ENCODE data around the gene MAST1.

Gene MAST1

GRCh38 chr19:12864721-12865715, 26.7 kb downstream of the MAST1 start:
- no CpG with 5 or more reads among the region's 34 CpGs for WGBS (ENCODE audit: insufficient coverage, insufficient read length)
- Histone ChIP-seq H3K4me3 (ENCODE audit: low read length) (no peak overlapping the region), H3K27me3 (ENCODE audit: control insufficient read depth, insufficient read depth, low read length) (no peaks in the 10 kb centered on the region), H3K4me1 (ENCODE audit: control insufficient read depth, insufficient read depth, low read length) (peaks cover 8% of the 10 kb centered on the region), H3K36me3 (ENCODE audit: control insufficient read depth, insufficient read depth, low read length) (no peaks in the 10 kb centered on the region; the same call in 1 of the 2 replicates), H3K27ac (ENCODE audit: low read length) (no peak overlapping the region), H3K9me3 (ENCODE audit: control insufficient read depth, insufficient read depth, low read length) (no peaks in the 10 kb centered on the region)
- no peak for DNase-seq (ENCODE audit: low read depth, low spot score)

GRCh38 chr19:12865746-12866415, 27.6 kb downstream of the MAST1 start:
- Histone ChIP-seq H3K27ac (ENCODE audit: low read length) (no peak overlapping the region), H3K9me3 (ENCODE audit: control insufficient read depth, insufficient read depth, low read length) (no peaks in the 10 kb centered on the region), H3K4me3 (ENCODE audit: low read length) (no peak overlapping the region), H3K36me3 (ENCODE audit: control insufficient read depth, insufficient read depth, low read length) (no peaks in the 10 kb centered on the region; the same call in 1 of the 2 replicates), H3K27me3 (ENCODE audit: control insufficient read depth, insufficient read depth, low read length) (no peaks in the 10 kb centered on the region), H3K4me1 (ENCODE audit: control insufficient read depth, insufficient read depth, low read length) (peaks cover 8% of the 10 kb centered on the region)
- WGBS (ENCODE audit: insufficient coverage, insufficient read length) = no CpG with 5 or more reads among the region's 19 CpGs
- DNase-seq (ENCODE audit: low read depth, low spot score) = no peak

DNA sequence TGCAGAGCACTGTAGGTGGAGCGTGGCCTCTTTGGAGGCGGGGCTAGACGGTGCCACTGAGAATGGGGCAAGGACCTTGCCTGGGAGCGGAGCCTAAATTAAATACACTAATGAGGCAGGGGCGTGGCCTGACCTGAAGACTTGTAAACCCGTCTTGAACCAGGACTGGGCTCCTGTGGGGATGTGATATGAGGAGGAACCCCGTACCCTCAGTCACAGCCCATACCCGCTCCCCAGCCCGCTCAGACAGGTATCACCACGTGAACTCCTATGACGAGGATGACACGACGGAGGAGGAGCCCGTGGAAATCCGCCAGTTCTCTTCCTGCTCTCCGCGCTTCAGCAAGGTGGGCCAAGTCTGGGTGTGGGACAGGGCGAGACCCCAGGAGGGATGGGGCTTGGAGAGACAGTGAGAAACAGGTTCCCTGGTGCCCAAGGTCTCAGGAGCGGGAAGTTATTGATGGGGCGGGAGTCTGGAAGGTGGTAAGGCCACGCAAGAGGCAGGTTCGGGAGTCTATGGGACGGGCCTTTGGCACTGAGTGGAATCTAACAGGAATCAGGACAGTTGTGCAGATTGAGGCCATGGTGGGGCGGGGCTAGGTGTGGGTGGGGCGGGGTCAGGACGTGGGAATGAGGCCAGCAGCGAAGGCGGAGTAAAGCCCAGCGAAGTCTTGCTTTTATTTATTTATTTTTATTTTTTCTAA, 28.3 kb downstream of the MAST1 start:
- Histone ChIP-seq H3K9me3 (ENCODE audit: control insufficient read depth, insufficient read depth, low read length) (no peaks in the 10 kb centered on the region), H3K4me1 (ENCODE audit: control insufficient read depth, insufficient read depth, low read length) (peaks cover 8% of the 10 kb centered on the region), H3K27me3 (ENCODE audit: control insufficient read depth, insufficient read depth, low read length) (no peaks in the 10 kb centered on the region), H3K36me3 (ENCODE audit: control insufficient read depth, insufficient read depth, low read length) (no peaks in the 10 kb centered on the region; the same call in 1 of the 2 replicates), H3K27ac (ENCODE audit: low read length) (no peak overlapping the region), H3K4me3 (ENCODE audit: low read length) (no peak overlapping the region)
- DNase-seq (ENCODE audit: low read depth, low spot score) = no peak
- no CpG with 5 or more reads among the region's 29 CpGs for WGBS (ENCODE audit: insufficient coverage, insufficient read length)

GRCh38 chr19:12867120-12868099, 29.1 kb downstream of the MAST1 start:
- no CpG with 5 or more reads among the region's 51 CpGs for WGBS (ENCODE audit: insufficient coverage, insufficient read length)
- peak; percentile 82 for DNase-seq (ENCODE audit: low read depth, low spot score)
- no peaks in the 10 kb centered on the region for H3K9me3 ChIP-seq (ENCODE audit: control insufficient read depth, insufficient read depth, low read length)
- H3K27me3 ChIP-seq (ENCODE audit: control insufficient read depth, insufficient read depth, low read length) = no peaks in the 10 kb centered on the region
- no peaks in the 10 kb centered on the region; the same call in 1 of the 2 replicates for H3K36me3 ChIP-seq (ENCODE audit: control insufficient read depth, insufficient read depth, low read length)
- peaks cover 8% of the 10 kb centered on the region for H3K4me1 ChIP-seq (ENCODE audit: control insufficient read depth, insufficient read depth, low read length)
- H3K27ac ChIP-seq (ENCODE audit: low read length) = no peak overlapping the region
- peak overlapping the region; percentile 52; the same call in 1 of the 2 replicates for H3K4me3 ChIP-seq (ENCODE audit: low read length)

- Histone ChIP-seq H3K9me3 (ENCODE audit: control insufficient read depth, insufficient read depth, low read length) (no peaks in the 10 kb centered on the region), H3K4me1 (ENCODE audit: control insufficient read depth, insufficient read depth, low read length) (peaks cover 8% of the 10 kb centered on the region), H3K36me3 (ENCODE audit: control insufficient read depth, insufficient read depth, low read length) (peaks cover 7% of the 10 kb centered on the region), H3K4me3 (ENCODE audit: low read length) (no peak overlapping the region), H3K27me3 (ENCODE audit: control insufficient read depth, insufficient read depth, low read length) (no peaks in the 10 kb centered on the region), H3K27ac (ENCODE audit: low read length) (no peak overlapping the region)
- no peak for DNase-seq (ENCODE audit: low read depth, low spot score)
- WGBS (ENCODE audit: insufficient coverage, insufficient read length) = no CpG with 5 or more reads among the region's 10 CpGs
Observed at GRCh38 chr19:12868540-12869112, 30.3 kb downstream of the MAST1 start.

- DNase-seq (ENCODE audit: low read depth, low spot score) = no peak
- Histone ChIP-seq H3K27ac (ENCODE audit: low read length) (no peak overlapping the region), H3K4me1 (ENCODE audit: control insufficient read depth, insufficient read depth, low read length) (peaks cover under 1% of the 10 kb centered on the region), H3K4me3 (ENCODE audit: low read length) (no peak overlapping the region), H3K9me3 (ENCODE audit: control insufficient read depth, insufficient read depth, low read length) (no peaks in the 10 kb centered on the region), H3K27me3 (ENCODE audit: control insufficient read depth, insufficient read depth, low read length) (no peaks in the 10 kb centered on the region), H3K36me3 (ENCODE audit: control insufficient read depth, insufficient read depth, low read length) (peaks cover 16% of the 10 kb centered on the region)
- WGBS (ENCODE audit: insufficient coverage, insufficient read length) = no CpG with 5 or more reads among the region's 3 CpGs
Observed at GRCh38 chr19:12871681-12872080, 33.4 kb downstream of the MAST1 start.

DNA sequence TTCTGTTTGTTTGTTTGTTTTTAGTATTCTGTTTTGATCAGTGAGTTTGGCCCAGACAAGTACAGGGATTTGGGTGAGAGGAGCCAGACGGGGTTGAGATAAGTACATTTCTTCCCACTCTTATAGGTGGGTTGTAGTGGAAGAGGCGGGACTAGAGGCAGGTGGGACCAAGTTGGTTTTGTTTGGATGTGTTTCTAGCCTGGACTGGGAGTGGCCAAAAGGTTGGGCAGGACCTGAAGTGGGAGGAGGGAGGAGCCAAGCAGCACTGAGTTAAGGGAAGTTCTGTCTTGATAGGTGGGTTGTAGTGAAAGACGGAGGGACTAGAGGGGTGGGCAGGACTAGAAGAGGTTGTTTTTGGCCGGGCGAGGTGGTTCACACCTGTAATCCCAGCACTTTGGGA, 33.9 kb downstream of the MAST1 start:
- no peak overlapping the region for H3K27ac ChIP-seq (ENCODE audit: low read length)
- H3K27me3 ChIP-seq (ENCODE audit: control insufficient read depth, insufficient read depth, low read length) = no peaks in the 10 kb centered on the region
- H3K4me3 ChIP-seq (ENCODE audit: low read length) = no peak overlapping the region
- no CpG with 5 or more reads among the region's 5 CpGs for WGBS (ENCODE audit: insufficient coverage, insufficient read length)
- peaks cover 16% of the 10 kb centered on the region for H3K36me3 ChIP-seq (ENCODE audit: control insufficient read depth, insufficient read depth, low read length)
- DNase-seq (ENCODE audit: low read depth, low spot score) = no peak
- H3K9me3 ChIP-seq (ENCODE audit: control insufficient read depth, insufficient read depth, low read length) = no peaks in the 10 kb centered on the region
- H3K4me1 ChIP-seq (ENCODE audit: control insufficient read depth, insufficient read depth, low read length) = no peaks in the 10 kb centered on the region

DNA sequence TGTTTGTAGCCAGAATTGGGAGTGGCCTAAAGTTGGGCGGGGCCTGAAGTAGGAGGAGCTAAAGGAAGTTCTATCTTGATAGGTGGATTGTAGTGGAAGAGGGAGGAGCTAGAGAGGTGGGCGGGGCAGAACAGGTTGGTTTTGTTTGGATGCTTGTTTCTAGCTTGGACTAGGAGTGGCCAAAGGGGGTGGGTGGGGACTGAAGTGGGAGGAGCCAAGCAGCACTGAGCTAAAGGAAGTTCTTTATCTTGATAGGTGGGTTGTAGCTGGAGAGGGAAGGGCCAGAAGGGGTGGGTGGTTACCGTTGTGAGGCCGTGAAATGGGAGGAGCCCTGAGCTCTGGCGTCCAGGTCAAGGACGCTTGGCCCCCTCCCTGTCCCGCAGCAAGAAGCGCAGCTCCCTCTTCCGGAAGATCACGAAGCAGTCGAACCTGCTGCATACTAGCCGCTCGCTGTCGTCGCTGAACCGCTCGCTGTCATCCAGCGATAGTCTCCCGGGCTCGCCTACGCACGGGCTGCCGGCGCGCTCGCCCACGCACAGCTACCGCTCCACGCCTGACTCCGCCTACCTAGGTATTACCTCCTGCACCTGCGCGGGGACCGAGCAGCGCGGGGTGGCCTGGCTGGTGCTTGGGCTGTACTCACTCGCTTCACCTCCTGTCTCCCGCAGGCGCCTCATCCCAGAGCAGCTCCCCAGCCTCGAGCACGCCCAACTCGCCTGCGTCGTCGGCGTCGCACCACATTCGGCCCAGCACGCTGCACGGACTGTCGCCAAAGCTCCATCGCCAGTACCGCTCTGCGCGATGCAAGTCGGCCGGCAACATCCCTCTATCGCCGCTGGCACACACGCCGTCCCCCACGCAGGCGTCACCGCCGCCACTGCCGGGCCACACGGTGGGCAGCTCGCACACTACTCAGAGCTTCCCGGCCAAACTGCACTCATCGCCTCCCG, 34.9 kb downstream of the MAST1 start:
- H3K4me3 ChIP-seq (ENCODE audit: low read length) = no peak overlapping the region
- peaks cover 16% of the 10 kb centered on the region for H3K36me3 ChIP-seq (ENCODE audit: control insufficient read depth, insufficient read depth, low read length)
- no peaks in the 10 kb centered on the region for H3K27me3 ChIP-seq (ENCODE audit: control insufficient read depth, insufficient read depth, low read length)
- no peak for DNase-seq (ENCODE audit: low read depth, low spot score)
- no peaks in the 10 kb centered on the region for H3K4me1 ChIP-seq (ENCODE audit: control insufficient read depth, insufficient read depth, low read length)
- no peaks in the 10 kb centered on the region for H3K9me3 ChIP-seq (ENCODE audit: control insufficient read depth, insufficient read depth, low read length)
- H3K27ac ChIP-seq (ENCODE audit: low read length) = no peak overlapping the region
- WGBS (ENCODE audit: insufficient coverage, insufficient read length) = no CpG with 5 or more reads among the region's 70 CpGs

All from iPS DF 6.9 (cell line).